GM19468 (cell line): Measurements from ENCODE around the gene LSAMP.

Experiments
- ATAC-seq: cut with Tn5 transposase; IDR thresholded peaks from one replicate; pipeline ENCODE4 v1.9.1; 2021; ENCODE audit warnings: mild to moderate bottlenecking, moderate library complexity, moderate number of reproducible peaks; ENCODE audit not compliant: unreplicated experiment; ENCODE audit errors: extremely low read depth

The LSAMP gene

GRCh38 chr3:116186049-116186448 is 259.2 kb downstream of the LSAMP start:
- ATAC-seq, result no peak

DNA sequence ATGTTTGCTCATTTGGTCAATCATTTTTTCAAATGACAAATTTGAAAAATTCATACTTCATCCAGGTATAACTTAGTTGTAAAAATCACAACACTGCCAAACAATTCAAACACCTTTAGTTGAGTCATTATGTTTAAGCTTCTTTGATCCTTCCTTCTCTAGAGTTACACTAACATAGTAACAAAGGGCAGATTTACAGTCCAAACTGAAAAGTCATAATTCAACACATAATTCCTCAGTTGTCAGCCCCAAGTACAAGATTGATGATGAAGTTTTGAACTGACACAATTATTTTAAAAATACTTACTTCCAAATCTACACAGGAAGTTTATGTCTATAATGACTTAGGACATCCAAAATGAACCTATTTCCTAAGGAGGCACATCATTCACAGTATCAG is 264.1 kb downstream of the LSAMP start:
- no peak for ATAC-seq

DNA sequence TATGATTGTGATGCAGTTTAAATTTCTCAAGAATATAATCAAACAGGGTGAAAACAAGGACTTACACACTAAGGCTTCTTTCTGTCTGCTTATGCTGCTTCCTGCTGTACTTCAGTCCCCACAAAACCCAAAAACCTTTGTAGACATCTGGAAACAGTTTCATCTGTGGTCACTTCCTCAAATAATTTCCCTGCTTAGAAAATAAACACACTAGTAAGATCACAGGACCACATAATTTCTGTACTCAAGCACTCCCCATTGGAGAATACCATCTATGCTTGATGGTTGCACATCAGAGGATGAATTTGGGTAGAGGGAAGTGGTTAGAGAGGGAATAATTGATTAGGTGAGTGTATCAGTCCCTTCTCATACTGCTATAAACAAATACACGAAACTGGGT is 266.2 kb downstream of the LSAMP start:
- ATAC-seq, result no peak

- ATAC-seq, result no peak
These were observed 268.2 kb downstream of the LSAMP start for GRCh38 chr3:116176974-116177555.

- no peak for ATAC-seq
These were observed 279.2 kb downstream of the LSAMP start for GRCh38 chr3:116166121-116166520.

- no peak for ATAC-seq
These were observed 279.6 kb downstream of the LSAMP start for GRCh38 chr3:116165641-116166040.

DNA sequence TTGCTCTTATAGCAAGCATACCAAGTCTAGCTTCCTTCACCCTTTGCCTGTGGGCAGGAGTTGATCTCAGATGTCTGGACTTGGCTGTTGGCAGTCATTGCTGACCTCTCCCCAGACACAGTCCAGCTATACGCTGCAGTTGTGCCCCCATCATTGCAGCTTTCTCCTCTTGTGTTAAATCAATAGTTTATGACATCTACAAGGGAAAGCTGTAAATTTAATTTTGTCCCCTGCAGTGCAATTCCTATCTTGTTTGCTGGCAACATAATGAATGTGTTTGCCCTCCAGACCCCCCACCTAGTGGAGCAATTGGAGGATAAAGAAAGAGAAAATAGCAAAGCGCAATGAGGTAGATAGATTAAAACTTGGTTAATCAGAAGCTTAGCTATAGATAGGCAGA is 280.2 kb downstream of the LSAMP start:
- ATAC-seq, result no peak

GRCh38 chr3:116164039-116164438 is 281.2 kb downstream of the LSAMP start:
- no peak for ATAC-seq

- no peak for ATAC-seq
These were observed 283.4 kb downstream of the LSAMP start for GRCh38 chr3:116161575-116162525.

- ATAC-seq, result no peak
These were observed 284.7 kb downstream of the LSAMP start for GRCh38 chr3:116160594-116160993.

DNA sequence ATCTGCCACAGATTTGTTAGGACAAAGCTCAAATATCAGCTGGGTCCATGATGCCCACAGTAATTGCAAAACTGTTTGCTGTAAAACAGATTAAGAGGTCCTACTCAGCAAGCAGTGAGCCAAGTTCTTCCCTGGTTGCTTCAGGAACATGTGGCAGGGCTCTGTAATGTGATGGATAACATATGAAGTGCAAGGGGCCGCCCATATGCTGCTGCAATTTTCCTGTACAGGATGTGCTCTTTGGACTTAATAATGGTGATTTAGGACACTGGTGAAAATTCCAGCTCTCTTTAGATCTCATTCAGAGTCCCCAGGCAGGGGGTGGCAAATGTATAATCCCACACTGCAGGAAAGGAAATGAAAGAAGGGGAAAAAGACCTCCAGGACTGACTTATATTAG is 289.4 kb downstream of the LSAMP start:
- ATAC-seq, result no peak

GRCh38 chr3:116154389-116154788 is 290.9 kb downstream of the LSAMP start:
- no peak for ATAC-seq

- no peak for ATAC-seq
These were observed 292.1 kb downstream of the LSAMP start for GRCh38 chr3:116153174-116153573.

DNA sequence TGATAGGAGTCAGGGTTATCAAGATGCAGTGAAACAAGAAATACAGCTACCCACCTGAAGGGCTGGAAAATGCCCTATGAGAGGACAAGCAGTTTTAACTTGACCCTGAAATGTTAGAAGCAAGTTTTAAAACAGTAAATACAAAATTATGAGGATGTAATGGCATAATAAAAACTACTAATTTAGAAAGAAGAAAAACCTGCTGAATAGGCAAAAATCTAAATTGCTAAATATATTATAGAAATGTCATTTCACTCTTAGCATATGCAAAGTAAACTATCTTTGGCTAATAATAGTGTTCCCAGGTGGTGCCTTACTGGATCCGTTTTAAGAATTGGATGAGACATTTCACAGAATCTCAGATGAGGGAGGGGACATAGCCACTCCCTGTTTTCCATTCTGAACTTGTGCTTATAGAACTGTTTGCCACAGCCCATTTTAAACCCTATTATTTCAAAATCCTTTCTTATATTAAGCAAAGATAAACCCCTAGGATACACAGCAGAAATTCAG is 294.6 kb downstream of the LSAMP start:
- no peak for ATAC-seq

DNA sequence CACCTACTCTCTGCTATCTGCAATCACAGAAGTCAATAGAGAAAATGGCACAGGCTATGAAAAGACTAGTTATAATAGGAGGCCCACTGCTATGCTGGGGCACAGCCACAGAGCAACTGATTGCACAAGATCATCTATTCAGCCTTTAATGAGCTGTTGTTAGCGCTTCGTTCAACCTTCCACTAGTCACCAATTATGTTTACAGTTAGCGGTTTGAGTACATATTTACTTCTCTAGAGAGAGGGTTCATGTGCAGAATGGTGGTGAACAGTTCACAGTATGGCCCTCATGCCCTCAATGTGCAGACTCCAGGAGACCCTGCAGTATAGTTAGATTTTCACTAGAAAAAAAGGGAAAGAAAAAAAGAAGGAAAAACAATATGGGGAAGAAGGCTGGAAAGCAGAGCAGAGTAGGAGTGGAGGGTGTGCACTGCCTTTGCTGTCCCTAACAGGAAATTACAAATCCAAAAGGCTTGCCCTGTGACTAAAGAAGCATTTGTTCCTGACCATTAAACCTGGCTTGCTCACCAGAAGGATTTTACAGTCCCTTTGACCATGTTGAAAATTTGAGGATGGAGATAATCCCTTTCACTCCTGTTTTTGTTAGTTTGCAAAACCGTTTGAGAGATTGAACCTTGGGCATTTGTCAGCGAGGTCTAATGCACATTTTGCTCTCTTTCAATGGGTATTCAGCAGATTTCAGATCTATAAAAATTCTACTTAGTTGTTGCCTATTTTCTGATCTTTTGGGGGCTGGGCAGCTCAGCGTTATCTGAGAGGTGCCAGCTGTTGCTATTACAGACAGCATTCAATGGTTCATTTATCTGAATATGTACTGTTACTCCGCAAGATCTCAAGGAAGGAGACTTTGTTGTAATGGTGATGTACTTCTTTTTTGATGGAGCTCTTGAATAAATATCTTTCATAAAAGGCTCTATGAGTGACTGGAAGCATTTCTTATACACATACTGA is 296.1 kb downstream of the LSAMP start:
- ATAC-seq, result no peak

DNA sequence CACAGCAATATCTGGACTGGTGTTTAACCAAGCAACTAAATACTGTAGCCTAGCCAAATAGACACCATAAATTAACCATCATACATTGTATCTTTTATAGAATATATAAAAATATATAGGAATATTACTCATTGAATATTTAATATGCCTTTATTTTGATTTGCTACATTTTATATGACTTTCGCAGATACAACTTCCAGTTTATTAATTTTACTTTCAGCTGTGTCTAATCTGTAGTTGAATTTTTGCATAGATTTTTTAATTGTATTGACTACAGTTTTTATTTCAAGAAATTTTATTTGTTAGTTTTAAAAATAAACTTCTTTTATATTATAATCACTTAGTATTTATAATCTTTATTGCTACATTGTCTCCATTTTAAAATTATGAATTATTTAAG is 299.7 kb downstream of the LSAMP start:
- no peak for ATAC-seq

DNA sequence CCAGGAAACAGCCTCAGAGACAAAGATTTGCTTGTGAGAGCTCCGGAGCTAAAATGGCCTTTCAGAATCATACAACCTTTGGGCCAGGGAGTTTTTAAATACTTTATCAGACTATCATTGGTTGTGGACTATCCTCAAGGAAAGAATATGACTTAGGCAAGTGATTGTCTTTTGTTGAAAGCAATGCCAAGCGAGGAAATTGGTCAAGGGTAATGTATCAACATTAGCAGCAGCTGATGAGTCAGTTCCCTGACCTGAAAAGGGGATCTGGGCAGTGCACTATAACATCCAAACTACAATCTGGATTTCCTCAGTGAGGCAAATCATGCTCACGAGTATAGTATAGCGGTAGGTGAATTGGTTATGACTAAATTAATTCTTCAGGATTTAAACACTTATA is 303.6 kb downstream of the LSAMP start:
- no peak for ATAC-seq

- no peak for ATAC-seq
These were observed 305.1 kb downstream of the LSAMP start for GRCh38 chr3:116140100-116140689.

DNA sequence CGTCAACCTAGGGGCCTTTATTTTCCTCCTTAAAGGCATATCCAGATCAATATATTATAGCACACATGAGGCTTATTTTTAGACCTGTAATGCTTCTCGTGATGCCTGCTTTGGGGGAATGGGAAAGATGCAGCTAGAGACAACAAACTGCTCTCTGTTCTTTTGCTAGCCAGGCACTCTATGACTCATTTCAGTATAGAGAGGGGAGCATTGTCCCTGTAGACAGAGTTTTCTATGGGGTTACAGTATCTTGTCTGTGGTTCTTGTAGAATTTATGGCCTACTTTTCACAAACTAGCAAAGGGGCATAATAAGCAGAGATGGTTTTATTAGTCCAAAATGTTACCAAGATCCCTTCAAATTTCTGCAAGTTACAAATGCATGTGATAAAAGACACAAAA is 305.6 kb downstream of the LSAMP start:
- no peak for ATAC-seq
